Testis (tissue), 3 donors: ENCODE results near the gene SOHLH2. TPM values are rescaled to one million over a fixed set of nuclear protein-coding genes. Genes with fewer than 3 reads are reported as not detected.

Source experiments
- DNase-seq: peaks from one replicate; pipeline ENCODE4 v3.0.0-alpha.2; 2019
- H3K27ac ChIP-seq, 2 donors: fragments of 200-600 bp; sonication (generic); one replicate each; pipeline ENCODE4 v1.5.1; 2019
- H3K27me3 ChIP-seq: fragments of 200-600 bp; sonication (generic); one replicate; pipeline ENCODE4 v1.5.1; 2019
- H3K36me3 ChIP-seq: fragments of 200-600 bp; sonication (generic); one replicate; pipeline ENCODE4 v1.5.1; 2017; ENCODE audit warnings: low read depth; ENCODE audit errors: missing control alignments
- H3K4me1 ChIP-seq: fragments of 200-600 bp; sonication (generic); one replicate; pipeline ENCODE4 v1.5.1; 2019
- H3K4me3 ChIP-seq, 2 donors: fragments of 200-600 bp; sonication (generic); one replicate each; pipeline ENCODE4 v1.5.1; 2017 to 2019
- H3K9me3 ChIP-seq: fragments of 200-600 bp; sonication (generic); one replicate; pipeline ENCODE4 v1.5.1; 2017
- CTCF ChIP-seq, 3 experiments: fragments of 450-650 bp in 2 of 3; fragments of 200-600 bp in 1 of 3; sonication (generic) in 1 of 3; IDR thresholded peaks; one replicate each; pipeline ENCODE4 v1.5.1; 2016 to 2019; ENCODE audit warnings: antibody characterized with exemption in 3 of 3, mild to moderate bottlenecking in 2 of 3, moderate library complexity in 1 of 3
- POLR2A ChIP-seq: fragments of 450-650 bp; IDR thresholded peaks from one replicate; pipeline ENCODE4 v1.6.1; 2017; ENCODE audit warnings: antibody characterized with exemption, mild to moderate bottlenecking, moderate library complexity
- WGBS, 2 donors: methylation state at CpG; one replicate each; pipeline ENCODE4 v1.1.5; 2018; 5-methylcytosine and 5-hydroxymethylcytosine counted together
- intact Hi-C: fragments of 100-400 bp; cut with DNase I; formaldehyde crosslinking; loops from one replicate; pipeline ENCODE4 v1.15.1; 2023; ENCODE audit warnings: low total_unique reads
- polyA plus RNA-seq: library from polyadenylated mRNA; stranded (reverse); fragments of 350-450 nt; fragmentation: Illumina TruSeq; extraction: RNeasy Lipid Tissue Mini Kit (QIAGEN cat#74804); gene quantifications from one replicate; pipeline ENCODE4 v1.2.3, GENCODE V29; 2014; ENCODE audit warnings: low read depth, low replicate concordance; ENCODE audit not compliant: insufficient read depth
- total RNA-seq, 2 donors: library from RNA; depleted of rRNA; stranded (reverse); fragments of >200 nt; gene quantifications; one replicate each; pipeline ENCODE4 v1.2.3, GENCODE V29; 2016

The SOHLH2 gene
- total and polyA plus RNA-seq, 3 donors from 2014 or later, result 10.8 to 43.6 (median 17.9) TPM

- Histone ChIP-seq H3K9me3 (no peaks in the 10 kb centered on the region), H3K36me3 (no peaks in the 10 kb centered on the region), H3K4me3 (peak overlapping the region; percentile 15 to 35), H3K27me3 (no peaks in the 10 kb centered on the region), H3K4me1 (no peaks in the 10 kb centered on the region), H3K27ac (no peak overlapping the region)
- intact Hi-C loops, result no loop called here
- no peak for TF ChIP-seq POLR2A
- no peak for TF ChIP-seq CTCF (IDR thresholded peaks at IDR 0.05)
- peak; percentile 15 for DNase-seq
- 2 to 12% methylated on average over 6 to 33 of the region's 35 CpGs for WGBS, 2 donors
These were observed 59.6 kb downstream of the SOHLH2 start for GRCh38 chr13:36154567-36155291.

- Histone ChIP-seq H3K27ac (no peak overlapping the region), H3K27me3 (no peaks in the 10 kb centered on the region), H3K4me3 (no peak overlapping the region), H3K36me3 (no peaks in the 10 kb centered on the region), H3K9me3 (no peaks in the 10 kb centered on the region), H3K4me1 (no peaks in the 10 kb centered on the region)
- DNase-seq, result no peak
- WGBS, 2 donors, result 81 to 100% methylated on average over 1 of the region's 1 CpG
- intact Hi-C loops, result no loop called here
- no peak for TF ChIP-seq POLR2A
- no peak for TF ChIP-seq CTCF (IDR thresholded peaks at IDR 0.05)
These were observed 62.8 kb downstream of the SOHLH2 start for GRCh38 chr13:36151591-36151990.

- DNase-seq, result no peak
- Histone ChIP-seq H3K4me1 (no peaks in the 10 kb centered on the region), H3K27me3 (no peaks in the 10 kb centered on the region), H3K36me3 (no peaks in the 10 kb centered on the region), H3K27ac (no peak overlapping the region), H3K9me3 (no peaks in the 10 kb centered on the region), H3K4me3 (no peak overlapping the region)
- TF ChIP-seq POLR2A (no peak), CTCF (IDR thresholded peaks at IDR 0.05) (no peak)
- 88 to 100% methylated on average over 1 of the region's 1 CpG for WGBS, 2 donors
- intact Hi-C loops, result no loop called here
These were observed 65.9 kb downstream of the SOHLH2 start for GRCh38 chr13:36148446-36148845.

GRCh38 chr13:36147330-36147729 lies 67.0 kb downstream of the SOHLH2 start:
- 91 to 100% methylated on average over 3 of the region's 3 CpGs for WGBS, 2 donors
- intact Hi-C loops, result no loop called here
- H3K36me3 ChIP-seq, result no peaks in the 10 kb centered on the region
- TF ChIP-seq CTCF (IDR thresholded peaks at IDR 0.05) (no peak), POLR2A (no peak)
- no peak overlapping the region for H3K27ac ChIP-seq
- DNase-seq, result no peak
- H3K4me3 ChIP-seq, result no peak overlapping the region
- no peaks in the 10 kb centered on the region for H3K9me3 ChIP-seq
- H3K27me3 ChIP-seq, result no peaks in the 10 kb centered on the region
- H3K4me1 ChIP-seq, result no peaks in the 10 kb centered on the region
